GM23338 (cell line): ENCODE results near the gene TEAD2. TPM values are rescaled to one million over a fixed set of nuclear protein-coding genes. Genes with fewer than 3 reads are reported as not detected.

ENCODE experiments used
- ATAC-seq: fragments of 200-7000 bp; cut with Tn5 transposase; 3 replicates; pipeline ENCODE4 v1.9.1; 2020
- DNase-seq: peaks from one replicate; pipeline ENCODE4 v3.0.0-alpha.2; 2015; ENCODE audit warnings: low spot score
- H2AFZ ChIP-seq: fragments of 200-600 bp; sonication (generic); 2 replicates; pipeline ENCODE4 v1.8.0; 2016; ENCODE audit warnings: antibody characterized with exemption, mild to moderate bottlenecking, moderate library complexity
- H3F3A ChIP-seq: fragments of 200-600 bp; sonication (generic); replicated peaks from 2 replicates; pipeline ENCODE4 v1.8.0; 2017; ENCODE audit warnings: antibody characterized with exemption, mixed run types, low read depth
- H3K27ac ChIP-seq: fragments of 200-600 bp; sonication (generic); 2 replicates; pipeline ENCODE4 v1.6.1; 2016; ENCODE audit warnings: low read depth
- H3K27me3 ChIP-seq: fragments of 200-600 bp; sonication (generic); 2 replicates; pipeline ENCODE4 v1.8.0; 2016; ENCODE audit warnings: mild to moderate bottlenecking, mixed run types, moderate library complexity; ENCODE audit not compliant: insufficient read depth
- H3K36me3 ChIP-seq: fragments of 200-600 bp; sonication (generic); 2 replicates; pipeline ENCODE4 v1.8.0; 2016; ENCODE audit warnings: mild to moderate bottlenecking; ENCODE audit not compliant: insufficient read depth
- H3K4me1 ChIP-seq: fragments of 200-600 bp; sonication (generic); 2 replicates; pipeline ENCODE4 v1.8.0; 2016; ENCODE audit warnings: mild to moderate bottlenecking, moderate library complexity; ENCODE audit not compliant: insufficient read depth
- H3K4me2 ChIP-seq: fragments of 200-600 bp; sonication (generic); 2 replicates; pipeline ENCODE4 v1.7.1; 2017; ENCODE audit warnings: mixed run types
- H3K4me3 ChIP-seq: fragments of 200-600 bp; sonication (generic); 2 replicates; pipeline ENCODE4 v1.6.1; 2016; ENCODE audit warnings: mixed run types
- H3K79me2 ChIP-seq: fragments of 200-600 bp; sonication (generic); replicated peaks from 2 replicates; pipeline ENCODE4 v1.8.0; 2017; ENCODE audit warnings: mild to moderate bottlenecking; ENCODE audit not compliant: insufficient read depth
- H3K9me2 ChIP-seq: fragments of 200-600 bp; sonication (generic); 2 replicates; pipeline ENCODE4 v1.8.0; 2017; ENCODE audit not compliant: insufficient read depth
- H4K20me1 ChIP-seq: fragments of 200-600 bp; sonication (generic); replicated peaks from 2 replicates; pipeline ENCODE4 v1.8.0; 2017; ENCODE audit warnings: mild to moderate bottlenecking; ENCODE audit not compliant: insufficient read depth
- H3K27ac Mint-ChIP-seq: 2 replicates; pipeline ENCODE4 v1.8.0; 2020; ENCODE audit warnings: inconsistent platforms, mild to moderate bottlenecking, moderate library complexity, mixed read lengths
- H3K27me3 Mint-ChIP-seq: 3 replicates; pipeline ENCODE4 v1.8.0; 2022; ENCODE audit warnings: low read depth, mild to moderate bottlenecking, moderate library complexity, mixed read lengths, inconsistent platforms; ENCODE audit not compliant: insufficient read depth, poor library complexity
- H3K36me3 Mint-ChIP-seq: 3 replicates; pipeline ENCODE4 v1.8.0; 2021; ENCODE audit warnings: low read depth, mild to moderate bottlenecking, inconsistent platforms, moderate library complexity, mixed read lengths
- H3K4me1 Mint-ChIP-seq: 3 replicates; pipeline ENCODE4 v1.8.0; 2020; ENCODE audit warnings: mild to moderate bottlenecking, inconsistent platforms, mixed read lengths
- H3K4me3 Mint-ChIP-seq: 3 replicates; pipeline ENCODE4 v1.8.0; 2021; ENCODE audit warnings: moderate library complexity, mild to moderate bottlenecking, inconsistent platforms, mixed read lengths
- H3K9me3 Mint-ChIP-seq: 3 replicates; pipeline ENCODE4 v1.8.0; 2020; ENCODE audit warnings: moderate library complexity, mild to moderate bottlenecking, inconsistent platforms, mixed read lengths
- CREB1 ChIP-seq: fragments of 250-450 bp; sonication (Bioruptor Pico); IDR thresholded peaks from 2 replicates; pipeline ENCODE4 v1.5.0; 2020; ENCODE audit warnings: low read depth, mild to moderate bottlenecking, moderate library complexity
- CTCF ChIP-seq, 2 experiments: fragments of 200-600 bp in 1 of 2; sonication (generic) in 1 of 2; conservative IDR thresholded peaks; 2 replicates each; pipeline versions ENCODE4 v1.5.1 to v1.6.1; 2016 to 2017; ENCODE audit warnings: antibody characterized with exemption in 2 of 2, low read depth in 2 of 2, mild to moderate bottlenecking in 2 of 2, moderate library complexity in 1 of 2
- NANOG ChIP-seq: IDR thresholded peaks from 2 replicates; pipeline ENCODE4 v1.6.1; 2016; ENCODE audit warnings: antibody characterized with exemption, borderline replicate concordance
- POLR2AphosphoS5 ChIP-seq: IDR thresholded peaks from 2 replicates; pipeline ENCODE4 v1.6.1; 2016; ENCODE audit warnings: antibody characterized with exemption, low read depth
- REST ChIP-seq: IDR thresholded peaks from one replicate; pipeline ENCODE4 v1.6.1; 2018; ENCODE audit warnings: antibody characterized with exemption; ENCODE audit not compliant: unreplicated experiment
- STAT1 ChIP-seq: IDR thresholded peaks from one replicate; pipeline ENCODE4 v1.6.1; 2016; ENCODE audit warnings: antibody characterized with exemption; ENCODE audit not compliant: unreplicated experiment
- ZNF331 ChIP-seq: fragments of 250-450 bp; sonication (Bioruptor Pico); IDR thresholded peaks from 2 replicates; pipeline ENCODE4 v1.5.0; 2020; ENCODE audit warnings: low read depth, mild to moderate bottlenecking, moderate library complexity
- ZNF462 ChIP-seq: fragments of 250-450 bp; sonication (Bioruptor Pico); IDR thresholded peaks from 2 replicates; pipeline ENCODE4 v1.5.0; 2020; ENCODE audit warnings: mild to moderate bottlenecking, moderate library complexity
- polyA plus RNA-seq: library from polyadenylated mRNA; unstranded; fragments of >200 nt; fragmentation: Nextera tagmentation; extraction: Ambion mirVana; gene quantifications from 2 replicates; pipeline ENCODE4 v1.2.1, GENCODE V29; 2016
- total RNA-seq: library from RNA; depleted of rRNA; stranded (reverse); fragments of >200 nt; shearing (Covaris generic); gene quantifications from 2 replicates; pipeline ENCODE4 v1.2.3, GENCODE V29; 2014

TEAD2 gene
- total and polyA plus RNA-seq, 2 experiments from 2014 or later: 30.3 to 82.5 TPM

GRCh38 chr19:49344505-49345423, 17.5 kb downstream of the TEAD2 start (continued):
- TF ChIP-seq REST (no peak), CREB1 (CRISPR knock-in tag) (no peak), NANOG (no peak)

- DNase-seq: no peak
Observed at GRCh38 chr19:49343123-49343522, 19.1 kb downstream of the TEAD2 start.

More at GRCh38 chr19:49343123-49343522, 19.1 kb downstream of the TEAD2 start:
- peaks cover 84% of the 10 kb centered on the region for H3K36me3 Mint-ChIP-seq
- H4K20me1 ChIP-seq: peaks cover 10% of the 10 kb centered on the region; the same call in 1 of the 2 replicates
- peaks cover 9% of the 10 kb centered on the region for H3K4me1 ChIP-seq
- ATAC-seq: no peak
- no peaks in the 10 kb centered on the region for H3K79me2 ChIP-seq
- H3F3A ChIP-seq: peaks cover 16% of the 10 kb centered on the region; the same call in 1 of the 2 replicates
- H3K27ac ChIP-seq: no peak overlapping the region
- H2AFZ ChIP-seq: no peak overlapping the region
- H3K36me3 ChIP-seq: peaks cover 49% of the 10 kb centered on the region
- no peaks in the 10 kb centered on the region for H3K9me2 ChIP-seq
- no peaks in the 10 kb centered on the region; the same call in 1 of the 3 replicates for H3K9me3 Mint-ChIP-seq
- H3K4me2 ChIP-seq: no peak overlapping the region
- peak overlapping the region; percentile 8; the same call in 1 of the 2 replicates for H3K27ac Mint-ChIP-seq
- peaks cover 25% of the 10 kb centered on the region for H3K27me3 Mint-ChIP-seq
- H3K4me3 Mint-ChIP-seq: no peak overlapping the region
- TF ChIP-seq REST (no peak), STAT1 (no peak), ZNF462 (CRISPR knock-in tag) (no peak), CTCF (conservative IDR thresholded peaks at IDR 0.05; ENCODE audit: low read depth in 2 of 2) (no peak), ZNF331 (CRISPR knock-in tag) (no peak), POLR2AphosphoS5 (no peak)
- H3K4me1 Mint-ChIP-seq: peaks cover 15% of the 10 kb centered on the region
- H3K27me3 ChIP-seq: no peaks in the 10 kb centered on the region
- no peak overlapping the region for H3K4me3 ChIP-seq
